HepG2 (cell line): Measurements from ENCODE around the gene MGMT. TPM values are rescaled to one million over a fixed set of nuclear protein-coding genes. Genes with fewer than 3 reads are reported as not detected.

Experiments
- ATAC-seq: fragments of 200-7000 bp; cut with Tn5 transposase; 3 replicates; pipeline ENCODE4 v1.9.1; 2020; ENCODE audit warnings: mild to moderate bottlenecking, moderate library complexity
- BruUV-seq: library from RNA; stranded (reverse); fragments of 400-500 nt; replicated peaks from 2 replicates; lab custom pipeline; 2021; lab: Mats Ljungman, UMichigan
- CTCF ChIA-PET: fragments of 300-600 bp; formaldehyde crosslinking; extraction: SDS; loops from one replicate; lab custom pipeline; 2021; ENCODE audit warnings: low total read pairs, inconsistent platforms, low intra/inter-chr PET ratio; lab: Yijun Ruan, JAX
- POLR2A ChIA-PET: fragments of 350-600 bp; sonication (Branson Sonifier 250); formaldehyde crosslinking; loops from one replicate; lab custom pipeline; 2020; ENCODE audit warnings: antibody characterized with exemption, inconsistent platforms; lab: Yijun Ruan, JAX
- DNase-seq: peaks from one replicate; pipeline ENCODE4 v3.0.0-alpha.2; 2015; ENCODE audit warnings: low spot score
- FAIRE-seq: peaks from 3 replicates; lab custom pipeline; 2011; peaks lifted over from hg19 to GRCh38; lab: Jason Lieb, UNC
- H2AFZ ChIP-seq: one replicate; pipeline ENCODE4 v1.6.1; 2011; ENCODE audit warnings: low read length, inconsistent platforms
- H3K27ac ChIP-seq: fragments of 300-600 bp; 3 replicates; pipeline ENCODE4 v1.8.0; 2011; ENCODE audit warnings: mixed run types, mild to moderate bottlenecking, mixed read lengths, low read length, inconsistent platforms; ENCODE audit not compliant: insufficient read depth; ENCODE audit errors: extremely low read length
- H3K27me3 ChIP-seq, 2 experiments: fragments of 200-600 bp in 1 of 2; 2 replicates in 1 of 2; 3 replicates in 1 of 2; pipeline versions ENCODE4 v1.6.0 to v1.8.0; 2011; ENCODE audit warnings: low read length in 2 of 2, mild to moderate bottlenecking in 2 of 2, moderate library complexity in 2 of 2, inconsistent platforms in 1 of 2; ENCODE audit not compliant: insufficient read depth in 2 of 2, control insufficient read depth in 1 of 2
- H3K36me3 ChIP-seq, 2 experiments: fragments of 200-600 bp in 1 of 2; replicated peaks in 1 of 2; 2 replicates in 1 of 2; 3 replicates in 1 of 2; pipeline versions ENCODE4 v1.5.1 to v1.8.0; 2011; ENCODE audit warnings: low read length in 2 of 2, inconsistent platforms in 1 of 2; ENCODE audit not compliant: insufficient read depth in 2 of 2, control insufficient read depth in 1 of 2
- H3K4me1 ChIP-seq: 2 replicates; pipeline ENCODE4 v1.5.1; 2012; ENCODE audit warnings: low read length, inconsistent platforms; ENCODE audit not compliant: insufficient read depth
- H3K4me2 ChIP-seq: 2 replicates; pipeline ENCODE4 v1.6.0; 2011; ENCODE audit warnings: low read depth, low read length, inconsistent platforms
- H3K4me3 ChIP-seq, 3 experiments: fragments of 200-600 bp in 1 of 3; sonication (generic), shearing (Covaris generic) in 1 of 3; replicated peaks in 1 of 3; 2 replicates each; pipeline ENCODE4 v1.5.1; 2011 to 2016; ENCODE audit warnings: low read length in 3 of 3, inconsistent platforms in 2 of 3, low read depth in 2 of 3, mild to moderate bottlenecking in 2 of 3, control low read depth in 1 of 3, mixed read lengths in 1 of 3; ENCODE audit not compliant: insufficient read depth in 1 of 3
- H3K79me2 ChIP-seq: one replicate; pipeline ENCODE4 v1.6.1; 2011; ENCODE audit warnings: low read length, inconsistent platforms; ENCODE audit not compliant: insufficient read depth
- H3K9ac ChIP-seq: 2 replicates; pipeline ENCODE4 v1.6.0; 2011; ENCODE audit warnings: mild to moderate bottlenecking, low read depth, low read length, inconsistent platforms; ENCODE audit not compliant: insufficient read depth
- H3K9me3 ChIP-seq: 2 replicates; pipeline ENCODE4 v1.5.1; 2012; ENCODE audit warnings: mild to moderate bottlenecking, low read length
- H4K20me1 ChIP-seq: 2 replicates; pipeline ENCODE4 v1.6.0; 2011; ENCODE audit warnings: inconsistent platforms, mild to moderate bottlenecking, low read length, moderate library complexity; ENCODE audit not compliant: insufficient read depth
- EHMT2 ChIP-seq: fragments of 200-600 bp; sonication (generic); IDR thresholded peaks from 2 replicates; pipeline ENCODE4 v1.7.0; 2017; ENCODE audit warnings: antibody characterized with exemption, low read depth, low read length, borderline replicate concordance
- KLF15 ChIP-seq: sonication (generic); formaldehyde crosslinking; IDR thresholded peaks from 2 replicates; pipeline ENCODE4 v1.8.1; 2023; ENCODE audit warnings: borderline replicate concordance, mild to moderate bottlenecking, inconsistent platforms, missing genetic modification reagents, mixed read lengths
- THAP9 ChIP-seq: sonication (generic); formaldehyde crosslinking; IDR thresholded peaks from 2 replicates; pipeline ENCODE4; 2020; ENCODE audit warnings: missing genetic modification reagents, mild to moderate bottlenecking, borderline replicate concordance
- ZBTB14 ChIP-seq: sonication (generic); formaldehyde crosslinking; IDR thresholded peaks from 2 replicates; pipeline ENCODE4 v1.4.0; 2020; ENCODE audit warnings: missing genetic modification reagents
- ZFP41 ChIP-seq: sonication (generic); formaldehyde crosslinking; IDR thresholded peaks from 2 replicates; pipeline ENCODE4 v1.4.0; 2020; ENCODE audit warnings: mild to moderate bottlenecking, missing genetic modification reagents, borderline replicate concordance
- ZNF17 ChIP-seq: sonication (generic); formaldehyde crosslinking; IDR thresholded peaks from 2 replicates; pipeline ENCODE4 v1.5.0; 2020; ENCODE audit warnings: mild to moderate bottlenecking, missing genetic modification reagents
- ZNF569 ChIP-seq: sonication (generic); formaldehyde crosslinking; IDR thresholded peaks from 2 replicates; pipeline ENCODE4 v1.5.0; 2020; ENCODE audit warnings: mild to moderate bottlenecking, missing genetic modification reagents, moderate library complexity, borderline replicate concordance
- ZNF772 ChIP-seq: sonication (generic); formaldehyde crosslinking; IDR thresholded peaks from 2 replicates; pipeline ENCODE4 v1.5.0; 2020; ENCODE audit warnings: mild to moderate bottlenecking, missing genetic modification reagents
- ZSCAN21 ChIP-seq: sonication (generic); formaldehyde crosslinking; IDR thresholded peaks from 2 replicates; pipeline ENCODE4 v1.8.0; 2022; ENCODE audit warnings: mild to moderate bottlenecking, missing genetic modification reagents, moderate library complexity, borderline replicate concordance
- ZSCAN22 ChIP-seq: sonication (generic); formaldehyde crosslinking; IDR thresholded peaks from 2 replicates; pipeline ENCODE4 v1.4.0; 2020; ENCODE audit warnings: mild to moderate bottlenecking, missing genetic modification reagents
- WGBS: methylation state at CpG from one replicate; pipeline ENCODE4 v1.1.6; 2017; ENCODE audit warnings: low lambda C conversion rate; 5-methylcytosine and 5-hydroxymethylcytosine counted together
- in situ Hi-C: cut with HindIII; loops from 2 replicates; pipeline ENCODE4 v1.10.0; 2017; ENCODE audit warnings: low pct_unique_long_range_greater_than_20kb; ENCODE audit not compliant: extremely low pct_ligation_motif_present
- intact Hi-C: fragments of 100-400 bp; cut with micrococcal nuclease; formaldehyde crosslinking; loops from one replicate; pipeline ENCODE4 v1.10.0; 2022; ENCODE audit not compliant: unreplicated experiment
- polyA plus RNA-seq, 8 experiments: library from polyadenylated mRNA; depleted of rRNA in 3 of 8; stranded (reverse) in 7 of 8; unstranded in 1 of 8; fragments of >200 nt; fragmentation: Illumina TruSeq in 4 of 8; extraction: Trizol in 4 of 8; gene quantifications; 2 replicates each; pipeline versions ENCODE4 v1.2.1 to v1.2.3, GENCODE V29; 2011 to 2016; ENCODE audit warnings: low read depth in 4 of 8, missing spikeins in 1 of 8, mixed read lengths in 1 of 8; ENCODE audit not compliant: insufficient read depth in 1 of 8
- total RNA-seq, 5 experiments: library from RNA; depleted of rRNA; stranded (reverse); fragments of >200 nt; fragmentation: Illumina TruSeq; extraction: Trizol; gene quantifications; 2 replicates each; pipeline ENCODE4 v1.2.3, GENCODE V29; 2016; ENCODE audit warnings: low read depth in 1 of 5
- TF ChIP-seq, protein P1 (sequence below): sonication (generic); formaldehyde crosslinking; IDR thresholded peaks from 2 replicates; pipeline ENCODE4 v1.4.0; 2020; ENCODE audit warnings: missing genetic modification reagents
- TF ChIP-seq, protein P2 (sequence below): sonication (generic); formaldehyde crosslinking; IDR thresholded peaks from 2 replicates; pipeline ENCODE4 v1.4.0; 2020; ENCODE audit warnings: mild to moderate bottlenecking, missing genetic modification reagents

Gene MGMT
- total and polyA plus RNA-seq, 2 of the 13 experiments (the other 11 are each of a cell fraction or from before 2014, with no cell fraction given): 12.0 to 19.5 TPM

GRCh38 chr10:129599160-129599559 is 132.1 kb downstream of the MGMT start:
- Histone ChIP-seq H3K4me2 (no peak overlapping the region), H2AFZ (no peak overlapping the region), H4K20me1 (no peaks in the 10 kb centered on the region), H3K9me3 (peaks cover 45% of the 10 kb centered on the region; the same call in 1 of the 2 replicates), H3K4me3 (no peak overlapping the region), H3K79me2 (no peaks in the 10 kb centered on the region), H3K4me1 (no peaks in the 10 kb centered on the region), H3K36me3 (no peaks in the 10 kb centered on the region), H3K27me3 (no peaks in the 10 kb centered on the region; a peak in 1 of 5 replicates), H3K9ac (no peak overlapping the region), H3K27ac (no peak overlapping the region)
- TF ChIP-seq KLF15 (CRISPR knock-in tag) (no peak), ZNF17 (CRISPR knock-in tag) (no peak), ZNF569 (no peak), ZNF772 (CRISPR knock-in tag) (no peak), THAP9 (CRISPR knock-in tag) (no peak), ZBTB14 (CRISPR knock-in tag) (no peak), ZFP41 (CRISPR knock-in tag) (no peak), ZSCAN21 (CRISPR knock-in tag) (no peak), ZSCAN22 (CRISPR knock-in tag) (no peak), EHMT2 (no peak)
- TF ChIP-seq, protein P1, sequence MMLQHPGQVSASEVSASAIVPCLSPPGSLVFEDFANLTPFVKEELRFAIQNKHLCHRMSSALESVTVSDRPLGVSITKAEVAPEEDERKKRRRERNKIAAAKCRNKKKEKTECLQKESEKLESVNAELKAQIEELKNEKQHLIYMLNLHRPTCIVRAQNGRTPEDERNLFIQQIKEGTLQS (CRISPR knock-in tag): no peak
- TF ChIP-seq, protein P2, sequence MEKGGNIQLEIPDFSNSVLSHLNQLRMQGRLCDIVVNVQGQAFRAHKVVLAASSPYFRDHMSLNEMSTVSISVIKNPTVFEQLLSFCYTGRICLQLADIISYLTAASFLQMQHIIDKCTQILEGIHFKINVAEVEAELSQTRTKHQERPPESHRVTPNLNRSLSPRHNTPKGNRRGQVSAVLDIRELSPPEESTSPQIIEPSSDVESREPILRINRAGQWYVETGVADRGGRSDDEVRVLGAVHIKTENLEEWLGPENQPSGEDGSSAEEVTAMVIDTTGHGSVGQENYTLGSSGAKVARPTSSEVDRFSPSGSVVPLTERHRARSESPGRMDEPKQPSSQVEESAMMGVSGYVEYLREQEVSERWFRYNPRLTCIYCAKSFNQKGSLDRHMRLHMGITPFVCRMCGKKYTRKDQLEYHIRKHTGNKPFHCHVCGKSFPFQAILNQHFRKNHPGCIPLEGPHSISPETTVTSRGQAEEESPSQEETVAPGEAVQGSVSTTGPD (CRISPR knock-in tag): no peak
- ChIA-PET POLR2A (no interaction called here), CTCF (no interaction called here)
- in situ Hi-C loops (no loop called here), intact Hi-C loops (no loop called here)
- no peak for DNase-seq
- no peak for FAIRE-seq
- WGBS: 84% methylated on average over 5 of the region's 5 CpGs
- no TSS peak for BruUV-seq
- ATAC-seq: no peak
